K562 (cell line): ENCODE measurements around the gene IL27RA. TPM values are rescaled to one million over a fixed set of nuclear protein-coding genes. Genes with fewer than 3 reads are reported as not detected.

Source experiments
- ATF4 ChIP-seq: fragments of 450-650 bp; formaldehyde crosslinking; IDR thresholded peaks from 2 replicates; pipeline ENCODE4 v1.4.0; 2022; ENCODE audit warnings: mild to moderate bottlenecking, moderate library complexity
- FOXA3 ChIP-seq, 2 experiments: fragments of 450-650 bp in 1 of 2; sonication (generic) in 1 of 2; formaldehyde crosslinking; IDR thresholded peaks in 1 of 2; conservative IDR thresholded peaks in 1 of 2; 2 replicates each; pipeline versions ENCODE4 v1.4.0 to v1.8.0; 2020 to 2022; ENCODE audit warnings: mild to moderate bottlenecking in 2 of 2, missing genetic modification reagents in 1 of 2
- GATAD2B ChIP-seq: fragments of 450-650 bp; IDR thresholded peaks from 2 replicates; pipeline ENCODE4 v1.6.1; 2017; ENCODE audit warnings: mild to moderate bottlenecking, borderline replicate concordance
- GTF2E2 ChIP-seq: fragments of 200-800 bp; sonication (Bioruptor generic); IDR thresholded peaks from 2 replicates; pipeline ENCODE4 v1.6.1; 2016; ENCODE audit warnings: missing genetic modification characterization, missing compliant biosample characterization
- KDM5B ChIP-seq: fragments of 200-600 bp; sonication (generic); IDR thresholded peaks from 2 replicates; pipeline ENCODE4 v1.6.1; 2012; ENCODE audit warnings: low read depth, mild to moderate bottlenecking, moderate library complexity, low read length, control low read depth, inconsistent platforms; ENCODE audit not compliant: insufficient replicate concordance
- KLF1 ChIP-seq: fragments of 450-650 bp; IDR thresholded peaks from 2 replicates; pipeline ENCODE4 v1.6.1; 2016; ENCODE audit warnings: missing genetic modification characterization, missing compliant biosample characterization
- L3MBTL2 ChIP-seq: fragments of 450-650 bp; IDR thresholded peaks from 2 replicates; pipeline ENCODE4 v1.6.1; 2016; ENCODE audit warnings: mild to moderate bottlenecking, moderate library complexity
- LCOR ChIP-seq: sonication (generic); formaldehyde crosslinking; IDR thresholded peaks from 2 replicates; pipeline ENCODE4 v1.8.0; 2022; ENCODE audit warnings: mild to moderate bottlenecking, missing genetic modification reagents
- NFATC3 ChIP-seq: fragments of 450-650 bp; IDR thresholded peaks from 2 replicates; pipeline ENCODE4 v1.6.1; 2017; ENCODE audit warnings: mild to moderate bottlenecking
- NONO ChIP-seq, 2 experiments: fragments of 200-400 bp in 1 of 2; fragments of 450-650 bp in 1 of 2; formaldehyde crosslinking in 1 of 2; IDR thresholded peaks; 2 replicates each; pipeline ENCODE4 v1.6.1; 2017; ENCODE audit warnings: low read depth in 2 of 2, mild to moderate bottlenecking in 2 of 2, moderate library complexity in 2 of 2, low read length in 1 of 2
- NR1H2 ChIP-seq: sonication (generic); formaldehyde crosslinking; IDR thresholded peaks from 2 replicates; pipeline ENCODE4 v1.4.0; 2020; ENCODE audit warnings: mild to moderate bottlenecking, missing genetic modification reagents
- POU5F1 ChIP-seq: fragments of 150-350 bp; IDR thresholded peaks from 2 replicates; pipeline ENCODE4 v1.6.1; 2014; ENCODE audit warnings: borderline replicate concordance, low read length, low read depth, mild to moderate bottlenecking; ENCODE audit not compliant: partially characterized antibody
- RCOR1 ChIP-seq, 2 experiments: IDR thresholded peaks; 2 replicates each; pipeline ENCODE4 v1.6.1; 2012; ENCODE audit warnings: low read depth in 2 of 2, low read length in 2 of 2, borderline replicate concordance in 1 of 2, improper control_type of control experiment in 1 of 2
- SMAD4 ChIP-seq: fragments of 250-450 bp; sonication (Bioruptor Pico); conservative IDR thresholded peaks from 2 replicates; pipeline ENCODE4 v1.8.0; 2021; ENCODE audit warnings: inconsistent platforms, mild to moderate bottlenecking, moderate library complexity
- TBP ChIP-seq: optimal IDR thresholded peaks from 2 replicates; pipeline ENCODE3; 2011; ENCODE audit warnings: low read depth, low read length, improper control_type of control experiment
- TCF7 ChIP-seq: sonication (generic); IDR thresholded peaks from 2 replicates; pipeline ENCODE4 v1.6.1; 2016; ENCODE audit warnings: antibody characterized with exemption, borderline replicate concordance
- ZFP30 ChIP-seq: fragments of 250-450 bp; sonication (Bioruptor Pico); IDR thresholded peaks from 2 replicates; pipeline ENCODE4 v1.8.0; 2022; ENCODE audit warnings: moderate library complexity, mild to moderate bottlenecking, inconsistent platforms, borderline replicate concordance
- ZNF431 ChIP-seq: sonication (generic); formaldehyde crosslinking; IDR thresholded peaks from 2 replicates; pipeline ENCODE4 v1.8.0; 2022; ENCODE audit warnings: mild to moderate bottlenecking, missing genetic modification reagents
- ZNF589 ChIP-seq: fragments of 200-800 bp; sonication (Bioruptor generic); IDR thresholded peaks from 2 replicates; pipeline ENCODE4 v1.6.1; 2016; ENCODE audit warnings: low read depth, missing genetic modification characterization, missing compliant biosample characterization
- ZZZ3 ChIP-seq: fragments of 450-650 bp; IDR thresholded peaks from 2 replicates; pipeline ENCODE4 v1.6.1; 2016; ENCODE audit warnings: antibody characterized with exemption, mild to moderate bottlenecking, moderate library complexity
- polyA plus RNA-seq, 8 experiments: library from polyadenylated mRNA; depleted of rRNA in 4 of 8; stranded (reverse) in 5 of 8; unstranded in 3 of 8; fragments of >200 nt; fragmentation: Nextera tagmentation in 2 of 8; fragmentation: Illumina TruSeq in 1 of 8; extraction: Ambion mirVana in 2 of 8; extraction: Trizol in 1 of 8; gene quantifications; 2 replicates each; pipeline versions ENCODE4 v1.2.1 to v1.2.3, GENCODE V29; 2011 to 2014; ENCODE audit warnings: inconsistent platforms in 1 of 8, missing spikeins in 1 of 8
- total RNA-seq, 7 experiments: library from RNA; depleted of rRNA in 6 of 7; stranded (reverse); fragments of >200 nt in 6 of 7; fragmentation: Illumina TruSeq in 2 of 7; extraction: Trizol in 2 of 7; gene quantifications; 2 replicates each; pipeline versions ENCODE4 v1.2.1 to v1.2.3, GENCODE V29; 2011 to 2021; ENCODE audit warnings: low replicate concordance in 1 of 7
- TF ChIP-seq, protein P1 (sequence below): sonication (generic); formaldehyde crosslinking; IDR thresholded peaks from 2 replicates; pipeline ENCODE4 v1.9.0; 2022; ENCODE audit warnings: mild to moderate bottlenecking, missing genetic modification reagents
- TF ChIP-seq, protein P2 (sequence below): sonication (generic); formaldehyde crosslinking; IDR thresholded peaks from 2 replicates; pipeline ENCODE4 v1.8.1; 2023; ENCODE audit warnings: mild to moderate bottlenecking, missing genetic modification reagents
- TF ChIP-seq, protein P3 (sequence below): sonication (generic); formaldehyde crosslinking; IDR thresholded peaks from 2 replicates; pipeline ENCODE4 v1.9.0; 2022; ENCODE audit warnings: mild to moderate bottlenecking, missing genetic modification reagents

The IL27RA gene
- total and polyA plus RNA-seq, 9 of the 15 experiments (the other 6 are each of a cell fraction or from before 2014, with no cell fraction given): 1.9 to 15.9 (median 12.0) TPM

DNA sequence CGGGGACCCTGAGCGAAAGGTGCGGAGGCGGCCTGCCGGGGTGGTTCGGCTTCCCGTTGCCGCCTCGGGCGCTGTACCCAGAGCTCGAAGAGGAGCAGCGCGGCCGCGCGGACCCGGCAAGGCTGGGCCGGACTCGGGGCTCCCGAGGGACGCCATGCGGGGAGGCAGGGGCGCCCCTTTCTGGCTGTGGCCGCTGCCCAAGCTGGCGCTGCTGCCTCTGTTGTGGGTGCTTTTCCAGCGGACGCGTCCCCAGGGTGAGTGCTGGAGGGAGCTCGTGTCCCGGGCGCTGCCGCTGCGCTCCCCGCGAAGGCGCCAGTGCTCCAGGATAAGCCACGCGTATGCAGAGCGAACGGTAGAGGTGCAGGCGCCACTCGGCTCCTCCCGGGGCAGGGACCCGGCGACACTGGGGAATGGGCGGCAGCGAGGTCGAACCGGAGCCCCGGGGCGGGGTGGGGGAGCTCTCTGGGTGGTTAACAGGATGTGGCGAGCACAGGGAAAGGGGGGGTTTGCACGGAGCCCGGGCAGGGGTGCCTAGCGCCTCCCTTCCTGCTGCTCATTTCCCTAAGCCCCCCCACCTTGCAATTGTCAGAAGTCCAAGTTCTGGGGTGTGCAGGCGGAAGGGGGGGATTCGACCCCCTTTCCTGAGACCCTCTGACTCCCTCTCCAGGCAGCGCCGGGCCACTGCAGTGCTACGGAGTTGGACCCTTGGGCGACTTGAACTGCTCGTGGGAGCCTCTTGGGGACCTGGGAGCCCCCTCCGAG, at the start of gene IL27RA (continued):
- peak; percentile 58; the same call in 1 of the 2 replicates for TF ChIP-seq NR1H2 (CRISPR knock-in tag)
- TF ChIP-seq, protein P1, sequence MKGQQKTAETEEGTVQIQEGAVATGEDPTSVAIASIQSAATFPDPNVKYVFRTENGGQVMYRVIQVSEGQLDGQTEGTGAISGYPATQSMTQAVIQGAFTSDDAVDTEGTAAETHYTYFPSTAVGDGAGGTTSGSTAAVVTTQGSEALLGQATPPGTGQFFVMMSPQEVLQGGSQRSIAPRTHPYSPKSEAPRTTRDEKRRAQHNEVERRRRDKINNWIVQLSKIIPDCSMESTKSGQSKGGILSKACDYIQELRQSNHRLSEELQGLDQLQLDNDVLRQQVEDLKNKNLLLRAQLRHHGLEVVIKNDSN (CRISPR knock-in tag): no peak
- TF ChIP-seq L3MBTL2: peak; percentile 92
- no peak for TF ChIP-seq ZNF589 (CRISPR knock-in tag)
- TF ChIP-seq POU5F1: no peak
- TF ChIP-seq TCF7: 0 out of 2 replicates have a peak, but pooled peaks have one; percentile 21
- TF ChIP-seq GATAD2B: peak; percentile 73
- peak in 1 of 2 experiments; percentile 35; a peak in 1 of 4 replicates for TF ChIP-seq RCOR1 (IDR thresholded peaks at IDR 0.05; ENCODE audit: borderline replicate concordance in 1 of 2, low read depth in 2 of 2, low read length in 2 of 2)
- peak in 1 of 2 experiments; percentile 47; a peak in 1 of 4 replicates for TF ChIP-seq NONO (IDR thresholded peaks at IDR 0.05; ENCODE audit: low read depth in 2 of 2, low read length in 1 of 2)
- TF ChIP-seq ZNF431 (CRISPR knock-in tag): 0 out of 2 replicates have a peak, but pooled peaks have one; percentile 14
- no peak for TF ChIP-seq ATF4 (CRISPR knock-in tag)
- TF ChIP-seq GTF2E2 (tag): 0 out of 2 replicates have a peak, but pooled peaks have one; percentile 32
- no peak for TF ChIP-seq LCOR (CRISPR knock-in tag)
- peak in 1 of 2 experiments; percentile 52; a peak in 1 of 4 replicates for TF ChIP-seq FOXA3 (CRISPR knock-in tag; conservative IDR thresholded peaks at IDR 0.05 in 1 of 2, IDR thresholded peaks at IDR 0.05 in 1 of 2)
- TF ChIP-seq KLF1: no peak
- TF ChIP-seq ZZZ3: no peak
- TF ChIP-seq SMAD4 (CRISPR knock-in tag): peak; percentile 47; the same call in 1 of the 2 replicates
- peak; percentile 47 for TF ChIP-seq TBP
- TF ChIP-seq NFATC3: no peak
- no peak for TF ChIP-seq ZFP30 (CRISPR knock-in tag)
- TF ChIP-seq, protein P2, sequence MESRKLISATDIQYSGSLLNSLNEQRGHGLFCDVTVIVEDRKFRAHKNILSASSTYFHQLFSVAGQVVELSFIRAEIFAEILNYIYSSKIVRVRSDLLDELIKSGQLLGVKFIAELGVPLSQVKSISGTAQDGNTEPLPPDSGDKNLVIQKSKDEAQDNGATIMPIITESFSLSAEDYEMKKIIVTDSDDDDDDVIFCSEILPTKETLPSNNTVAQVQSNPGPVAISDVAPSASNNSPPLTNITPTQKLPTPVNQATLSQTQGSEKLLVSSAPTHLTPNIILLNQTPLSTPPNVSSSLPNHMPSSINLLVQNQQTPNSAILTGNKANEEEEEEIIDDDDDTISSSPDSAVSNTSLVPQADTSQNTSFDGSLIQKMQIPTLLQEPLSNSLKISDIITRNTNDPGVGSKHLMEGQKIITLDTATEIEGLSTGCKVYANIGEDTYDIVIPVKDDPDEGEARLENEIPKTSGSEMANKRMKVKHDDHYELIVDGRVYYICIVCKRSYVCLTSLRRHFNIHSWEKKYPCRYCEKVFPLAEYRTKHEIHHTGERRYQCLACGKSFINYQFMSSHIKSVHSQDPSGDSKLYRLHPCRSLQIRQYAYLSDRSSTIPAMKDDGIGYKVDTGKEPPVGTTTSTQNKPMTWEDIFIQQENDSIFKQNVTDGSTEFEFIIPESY (CRISPR knock-in tag): peak; percentile 19; the same call in 1 of the 2 replicates
- TF ChIP-seq, protein P3, sequence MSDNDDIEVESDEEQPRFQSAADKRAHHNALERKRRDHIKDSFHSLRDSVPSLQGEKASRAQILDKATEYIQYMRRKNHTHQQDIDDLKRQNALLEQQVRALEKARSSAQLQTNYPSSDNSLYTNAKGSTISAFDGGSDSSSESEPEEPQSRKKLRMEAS (CRISPR knock-in tag): peak; percentile 82
- TF ChIP-seq KDM5B: peak; percentile 64
